PC-3 (cell line): ENCODE data around the gene RAP1GAP2.
A peak's percentile ranks its signal among the peaks of the same experiment; 100 is the strongest.

Source experiments
- CTCF ChIP-seq: fragments of 300-600 bp; sonication (generic); conservative IDR thresholded peaks from 2 replicates; pipeline ENCODE4 v1.5.1; 2017; ENCODE audit warnings: antibody characterized with exemption, low read depth, mild to moderate bottlenecking, low read length
- EZH2 ChIP-seq: fragments of 300-600 bp; sonication (generic); IDR thresholded peaks from one replicate; pipeline ENCODE4 v1.6.1; 2017; ENCODE audit warnings: antibody characterized with exemption, mild to moderate bottlenecking, low read length; ENCODE audit not compliant: unreplicated experiment
- EZH2phosphoT487 ChIP-seq: fragments of 300-600 bp; sonication (generic); IDR thresholded peaks from 2 replicates; pipeline ENCODE4 v1.6.1; 2018; ENCODE audit warnings: mild to moderate bottlenecking, antibody characterized with exemption, low read length, borderline replicate concordance

- TF ChIP-seq CTCF = peak; percentile 82
- no peak for TF ChIP-seq EZH2
- no peak for TF ChIP-seq EZH2phosphoT487
Measured at GRCh38 chr17:3048727-3049471, 252.7 kb downstream of the RAP1GAP2 start.
